ENCODE measurements around the gene BICC1.

DNA sequence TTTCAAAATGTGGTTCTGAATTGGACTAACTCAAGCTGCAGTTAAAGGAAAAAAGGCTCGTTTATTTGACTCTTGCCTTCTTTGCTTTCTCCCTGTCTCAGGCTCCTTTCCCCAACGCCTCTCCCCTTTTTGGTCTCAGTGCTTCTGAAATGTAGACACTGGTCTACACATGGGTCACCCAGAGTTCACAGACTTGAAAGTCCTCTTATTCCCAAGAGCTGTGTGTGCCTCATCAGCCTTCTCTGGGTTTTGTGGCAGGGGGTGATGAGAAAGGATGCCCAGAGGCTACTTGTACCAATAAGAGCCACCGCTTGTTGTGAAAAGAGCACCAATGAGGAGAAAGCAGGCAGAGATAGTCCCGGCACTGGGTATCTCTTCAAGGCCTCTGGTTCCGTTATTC, 125.7 kb downstream of the BICC1 start:
- TF ChIP-seq POLR2AphosphoS5 (IDR thresholded peaks at IDR 0.05; ENCODE audit: low read depth, low read length): no peak
- TF ChIP-seq, protein P1, sequence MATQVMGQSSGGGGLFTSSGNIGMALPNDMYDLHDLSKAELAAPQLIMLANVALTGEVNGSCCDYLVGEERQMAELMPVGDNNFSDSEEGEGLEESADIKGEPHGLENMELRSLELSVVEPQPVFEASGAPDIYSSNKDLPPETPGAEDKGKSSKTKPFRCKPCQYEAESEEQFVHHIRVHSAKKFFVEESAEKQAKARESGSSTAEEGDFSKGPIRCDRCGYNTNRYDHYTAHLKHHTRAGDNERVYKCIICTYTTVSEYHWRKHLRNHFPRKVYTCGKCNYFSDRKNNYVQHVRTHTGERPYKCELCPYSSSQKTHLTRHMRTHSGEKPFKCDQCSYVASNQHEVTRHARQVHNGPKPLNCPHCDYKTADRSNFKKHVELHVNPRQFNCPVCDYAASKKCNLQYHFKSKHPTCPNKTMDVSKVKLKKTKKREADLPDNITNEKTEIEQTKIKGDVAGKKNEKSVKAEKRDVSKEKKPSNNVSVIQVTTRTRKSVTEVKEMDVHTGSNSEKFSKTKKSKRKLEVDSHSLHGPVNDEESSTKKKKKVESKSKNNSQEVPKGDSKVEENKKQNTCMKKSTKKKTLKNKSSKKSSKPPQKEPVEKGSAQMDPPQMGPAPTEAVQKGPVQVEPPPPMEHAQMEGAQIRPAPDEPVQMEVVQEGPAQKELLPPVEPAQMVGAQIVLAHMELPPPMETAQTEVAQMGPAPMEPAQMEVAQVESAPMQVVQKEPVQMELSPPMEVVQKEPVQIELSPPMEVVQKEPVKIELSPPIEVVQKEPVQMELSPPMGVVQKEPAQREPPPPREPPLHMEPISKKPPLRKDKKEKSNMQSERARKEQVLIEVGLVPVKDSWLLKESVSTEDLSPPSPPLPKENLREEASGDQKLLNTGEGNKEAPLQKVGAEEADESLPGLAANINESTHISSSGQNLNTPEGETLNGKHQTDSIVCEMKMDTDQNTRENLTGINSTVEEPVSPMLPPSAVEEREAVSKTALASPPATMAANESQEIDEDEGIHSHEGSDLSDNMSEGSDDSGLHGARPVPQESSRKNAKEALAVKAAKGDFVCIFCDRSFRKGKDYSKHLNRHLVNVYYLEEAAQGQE (IDR thresholded peaks at IDR 0.05; ENCODE audit: insufficient read depth in 1 of 2, low read depth in 2 of 2, low read length in 2 of 2): no peak
